ENCODE data around the gene GALT. TPM values are rescaled to one million over a fixed set of nuclear protein-coding genes. Genes with fewer than 3 reads are reported as not detected.

GALT gene
- total RNA-seq, 2 donors from 2014 or later, result 30.9 to 35.0 TPM

- no peaks in the 10 kb centered on the region for H3K9me3 ChIP-seq
- DNase-seq (ENCODE audit: low spot score), result peak; percentile 87
These were observed 18.0 kb downstream of the GALT start for GRCh38 chr9:34664281-34665066.

GRCh38 chr9:34665067-34665380, 18.5 kb downstream of the GALT start:
- H3K9me3 ChIP-seq, result no peaks in the 10 kb centered on the region
- DNase-seq (ENCODE audit: low spot score), result no peak
- H3K27me3 ChIP-seq, result no peaks in the 10 kb centered on the region
- peak overlapping the region; percentile 77 to 78 for H3K4me3 ChIP-seq
- peak in 1 of 2 donors; percentile 28 for TF ChIP-seq CTCF (IDR thresholded peaks at IDR 0.05)
- H3K36me3 ChIP-seq, result peaks cover 6% of the 10 kb centered on the region
- peaks cover 0 to 20% of the 10 kb centered on the region in 2 donors for H3K4me1 ChIP-seq
- H3K27ac ChIP-seq, result peak overlapping the region; percentile 99 to 100

More at GRCh38 chr9:34664281-34665066, 18.0 kb downstream of the GALT start:
- Histone ChIP-seq H3K27me3 (no peaks in the 10 kb centered on the region), H3K4me1 (peaks cover 0 to 20% of the 10 kb centered on the region in 2 donors), H3K36me3 (peaks cover 7% of the 10 kb centered on the region), H3K4me3 (peak overlapping the region; percentile 77 to 78), H3K27ac (peak overlapping the region; percentile 99 to 100)
- TF ChIP-seq CTCF (IDR thresholded peaks at IDR 0.05), result peak; percentile 56 to 85

- TF ChIP-seq CTCF (IDR thresholded peaks at IDR 0.05), result no peak
- peak overlapping the region; percentile 77 to 78 for H3K4me3 ChIP-seq
- H3K9me3 ChIP-seq, result no peaks in the 10 kb centered on the region
- peak overlapping the region; percentile 99 to 100 for H3K27ac ChIP-seq
- peak; percentile 98 for DNase-seq (ENCODE audit: low spot score)
- no peaks in the 10 kb centered on the region for H3K27me3 ChIP-seq
- peaks cover 0 to 20% of the 10 kb centered on the region in 2 donors for H3K4me1 ChIP-seq
- H3K36me3 ChIP-seq, result no peaks in the 10 kb centered on the region
These were observed 19.1 kb downstream of the GALT start for GRCh38 chr9:34665381-34666250.

GRCh38 chr9:34669809-34670562, 23.5 kb downstream of the GALT start:
- no peak for TF ChIP-seq CTCF (IDR thresholded peaks at IDR 0.05)
- no peak overlapping the region for H3K4me3 ChIP-seq
- peaks cover 0 to 9% of the 10 kb centered on the region in 2 donors for H3K4me1 ChIP-seq
- DNase-seq (ENCODE audit: low spot score), result no peak
- no peaks in the 10 kb centered on the region for H3K9me3 ChIP-seq
- H3K36me3 ChIP-seq, result no peaks in the 10 kb centered on the region
- no peaks in the 10 kb centered on the region for H3K27me3 ChIP-seq
- H3K27ac ChIP-seq, result no peak overlapping the region

GRCh38 chr9:34671307-34671706, 24.8 kb downstream of the GALT start:
- Histone ChIP-seq H3K27ac (no peak overlapping the region), H3K4me1 (peaks cover 0 to 7% of the 10 kb centered on the region in 2 donors), H3K36me3 (no peaks in the 10 kb centered on the region), H3K4me3 (no peak overlapping the region), H3K27me3 (no peaks in the 10 kb centered on the region), H3K9me3 (no peaks in the 10 kb centered on the region)
- TF ChIP-seq CTCF (IDR thresholded peaks at IDR 0.05), result no peak
- no peak for DNase-seq (ENCODE audit: low spot score)

Measured in right atrium auricular region (tissue), 2 donors.